NCI-H2081 treated with DMSO at 0.1 percent for 48 hours (cell line): ENCODE results near the gene PRR9.
"Not testable (repeated sequence)": the region's sequence is repeated elsewhere in the genome, so short reads cannot be mapped to it uniquely, and the experiment has no call there.

Experiments used
- DNase-seq: peaks from one replicate; lab custom pipeline; 2025; lab: John Stamatoyannopoulos, UW

PRR9 gene

GRCh38 chr1:153217212-153217611 lies at the start of gene PRR9:
TSS of gene PRR9 (plus strand) at chr1:153217584. CDS start at chr1:153218145, 561 bp downstream.
- DNase-seq, result no peak

- DNase-seq, result no peak
These were observed 48.7 kb upstream of the PRR9 start for GRCh38 chr1:153168686-153169085.

- no peak for DNase-seq
These were observed 42.8 kb upstream of the PRR9 start for GRCh38 chr1:153174624-153175023.

- no peak for DNase-seq
These were observed 38.5 kb upstream of the PRR9 start for GRCh38 chr1:153178922-153179321.

GRCh38 chr1:153180556-153180955 lies 36.8 kb upstream of the PRR9 start:
- DNase-seq, result no peak

GRCh38 chr1:153188301-153188700 lies 29.1 kb upstream of the PRR9 start:
- DNase-seq, result not testable (repeated sequence)

- DNase-seq, result no peak
These were observed 27.0 kb upstream of the PRR9 start for GRCh38 chr1:153190373-153190772.

- DNase-seq, result peak; percentile 30
These were observed 24.7 kb upstream of the PRR9 start for GRCh38 chr1:153192697-153193096.

GRCh38 chr1:153194331-153195050 lies 22.9 kb upstream of the PRR9 start:
- no peak for DNase-seq

GRCh38 chr1:153195216-153195615 lies 22.2 kb upstream of the PRR9 start:
- no peak for DNase-seq

- no peak for DNase-seq
These were observed 15.4 kb upstream of the PRR9 start for GRCh38 chr1:153202006-153202405.

- no peak for DNase-seq
These were observed 14.3 kb upstream of the PRR9 start, which contains the start of gene LELP1 for GRCh38 chr1:153203130-153203529. TSS of gene LELP1 (plus strand) at chr1:153203430. CDS start at chr1:153204708, 1,278 bp downstream.

GRCh38 chr1:153206631-153207030 lies 10.8 kb upstream of the PRR9 start:
- DNase-seq, result no peak

GRCh38 chr1:153210206-153210605 lies 7.2 kb upstream of the PRR9 start:
- no peak for DNase-seq

- no peak for DNase-seq
These were observed 5.2 kb upstream of the PRR9 start for GRCh38 chr1:153212201-153212600.

GRCh38 chr1:153213519-153213918 lies 3.9 kb upstream of the PRR9 start:
- no peak for DNase-seq

GRCh38 chr1:153217744-153218416 lies 496 bp downstream of the PRR9 start:
- no peak for DNase-seq

GRCh38 chr1:153220606-153221303 lies 3.4 kb downstream of the PRR9 start:
- no peak for DNase-seq

GRCh38 chr1:153223040-153223891 lies 5.9 kb downstream of the PRR9 start:
- not testable (repeated sequence) for DNase-seq

- no peak for DNase-seq
These were observed 10.4 kb downstream of the PRR9 start for GRCh38 chr1:153227810-153228209.

- DNase-seq, result no peak
These were observed 11.1 kb downstream of the PRR9 start for GRCh38 chr1:153228491-153228890.
